CD14-positive monocyte (primary cell): Measurements from ENCODE around the gene GARNL3. TPM values are rescaled to one million over a fixed set of nuclear protein-coding genes. Genes with fewer than 3 reads are reported as not detected.

Experiments
- DNase-seq, 3 donors: peaks; one replicate each; pipeline ENCODE4 v3.0.0-alpha.2; 2011 to 2022
- H2AFZ ChIP-seq: 2 replicates; pipeline ENCODE4 v1.6.0; 2012; ENCODE audit warnings: mild to moderate bottlenecking, low read depth, low read length, inconsistent platforms; ENCODE audit not compliant: insufficient read depth, poor library complexity, severe bottlenecking
- H3K27ac ChIP-seq, 2 donors: 1 replicate in 1 of 2; 2 replicates in 1 of 2; pipeline ENCODE4 v1.5.1; 2012 to 2013; ENCODE audit warnings: low read length in 2 of 2, control low read depth in 1 of 2, inconsistent platforms in 1 of 2, low read depth in 1 of 2, mild to moderate bottlenecking in 1 of 2
- H3K27me3 ChIP-seq, 2 donors: one replicate each; pipeline versions ENCODE4 v1.6.0 to v1.6.1; 2011 to 2013; ENCODE audit warnings: low read length in 2 of 2; ENCODE audit not compliant: control insufficient read depth in 2 of 2, insufficient read depth in 2 of 2
- H3K36me3 ChIP-seq, 2 donors: replicated peaks in 1 of 2; 1 replicate in 1 of 2; 2 replicates in 1 of 2; pipeline versions ENCODE4 v1.5.1 to v1.6.1; 2012 to 2013; ENCODE audit warnings: low read length in 2 of 2, control low read depth in 1 of 2, inconsistent platforms in 1 of 2, mild to moderate bottlenecking in 1 of 2; ENCODE audit not compliant: insufficient read depth in 2 of 2, control insufficient read depth in 1 of 2
- H3K4me1 ChIP-seq, 2 donors: 1 replicate in 1 of 2; 2 replicates in 1 of 2; pipeline versions ENCODE4 v1.5.1 to v1.6.1; 2012 to 2013; ENCODE audit warnings: low read length in 2 of 2, control low read depth in 1 of 2, inconsistent platforms in 1 of 2, mild to moderate bottlenecking in 1 of 2, moderate library complexity in 1 of 2; ENCODE audit not compliant: insufficient read depth in 2 of 2, control insufficient read depth in 1 of 2
- H3K4me2 ChIP-seq: replicated peaks from 2 replicates; pipeline ENCODE3; 2012; ENCODE audit warnings: low read length, moderate library complexity, mild to moderate bottlenecking; ENCODE audit not compliant: poor library complexity, severe bottlenecking; ENCODE audit errors: extremely low read depth
- H3K4me3 ChIP-seq, 3 experiments: fragments of 200-600 bp in 1 of 3; sonication (generic) in 1 of 3; replicated peaks in 1 of 3; 1 replicate in 2 of 3; 2 replicates in 1 of 3; pipeline ENCODE4 v1.5.1; 2011 to 2013; ENCODE audit warnings: low read length in 3 of 3, mild to moderate bottlenecking in 3 of 3, control low read depth in 2 of 3, low read depth in 2 of 3, inconsistent platforms in 1 of 3, moderate library complexity in 1 of 3
- H3K79me2 ChIP-seq: 2 replicates; pipeline ENCODE4 v1.6.0; 2012; ENCODE audit warnings: mild to moderate bottlenecking, control low read depth, inconsistent platforms, low read length, moderate library complexity; ENCODE audit not compliant: insufficient read depth
- H3K9ac ChIP-seq: 2 replicates; pipeline ENCODE4 v1.6.0; 2017; ENCODE audit warnings: low read length, mild to moderate bottlenecking; ENCODE audit not compliant: insufficient read depth, poor library complexity, severe bottlenecking
- H3K9me3 ChIP-seq, 2 donors: replicated peaks in 1 of 2; 1 replicate in 1 of 2; 2 replicates in 1 of 2; pipeline versions ENCODE4 v1.5.1 to v1.6.1; 2012 to 2013; ENCODE audit warnings: low read length in 2 of 2, control low read depth in 1 of 2; ENCODE audit not compliant: control insufficient read depth in 1 of 2, insufficient read depth in 1 of 2
- H4K20me1 ChIP-seq: 2 replicates; pipeline ENCODE4 v1.6.0; 2012; ENCODE audit warnings: mild to moderate bottlenecking, low read length, control low read depth, moderate library complexity; ENCODE audit not compliant: insufficient read depth
- H3K27ac Mint-ChIP-seq, 7 donors: one replicate each; pipeline ENCODE4 v1.8.0; 2020; ENCODE audit warnings: mild to moderate bottlenecking in 7 of 7, mixed read lengths in 7 of 7, moderate library complexity in 6 of 7, inconsistent platforms in 2 of 7
- H3K27me3 Mint-ChIP-seq, 3 donors: one replicate each; pipeline ENCODE4 v1.8.0; 2021 to 2022; ENCODE audit warnings: low read depth in 3 of 3, mild to moderate bottlenecking in 3 of 3, mixed read lengths in 3 of 3, moderate library complexity in 3 of 3, inconsistent platforms in 1 of 3
- H3K36me3 Mint-ChIP-seq, 2 donors: one replicate each; pipeline ENCODE4 v1.8.0; 2020; ENCODE audit warnings: mixed read lengths in 2 of 2, inconsistent platforms in 1 of 2, mild to moderate bottlenecking in 1 of 2
- H3K4me1 Mint-ChIP-seq: one replicate; pipeline ENCODE4 v1.8.0; 2020; ENCODE audit warnings: mild to moderate bottlenecking, mixed read lengths
- H3K4me3 Mint-ChIP-seq, 2 donors: one replicate each; pipeline ENCODE4 v1.8.0; 2020; ENCODE audit warnings: mild to moderate bottlenecking in 2 of 2, mixed read lengths in 2 of 2, moderate library complexity in 1 of 2
- H3K9me3 Mint-ChIP-seq, 7 donors: one replicate each; pipeline ENCODE4 v1.8.0; 2020 to 2022; ENCODE audit warnings: mixed read lengths in 7 of 7, mild to moderate bottlenecking in 6 of 7, moderate library complexity in 6 of 7, inconsistent platforms in 2 of 7
- WGBS: methylation state at CpG from one replicate; pipeline ENCODE4 v1.1.5; 2013; ENCODE audit warnings: missing lambda C conversion rate; ENCODE audit not compliant: insufficient coverage; 5-methylcytosine and 5-hydroxymethylcytosine counted together
- intact Hi-C, 2 donors: fragments of 100-400 bp; cut with micrococcal nuclease; formaldehyde crosslinking; loops; one replicate each; pipeline versions ENCODE4 v1.15.0 to v1.15.1; 2023
- polyA plus RNA-seq, 3 donors: library from polyadenylated mRNA; depleted of rRNA in 1 of 3; unstranded in 2 of 3; stranded (reverse) in 1 of 3; fragments of 300-500 nt in 2 of 3; fragments of >200 nt in 1 of 3; fragmentation: Illumina TruSeq in 2 of 3; gene quantifications; 1 replicate in 2 of 3; 2 replicates in 1 of 3; pipeline ENCODE4 v1.2.3, GENCODE V29; 2012 to 2021
- TF ChIP-seq, protein P1 (sequence below): fragments of 200-600 bp; IDR thresholded peaks from one replicate; pipeline ENCODE4 v1.8.0; 2022; ENCODE audit warnings: antibody characterized with exemption, mild to moderate bottlenecking

GARNL3 gene
- polyA plus RNA-seq, 3 donors: 0.39 to 1.5 (median 0.94) TPM

DNA sequence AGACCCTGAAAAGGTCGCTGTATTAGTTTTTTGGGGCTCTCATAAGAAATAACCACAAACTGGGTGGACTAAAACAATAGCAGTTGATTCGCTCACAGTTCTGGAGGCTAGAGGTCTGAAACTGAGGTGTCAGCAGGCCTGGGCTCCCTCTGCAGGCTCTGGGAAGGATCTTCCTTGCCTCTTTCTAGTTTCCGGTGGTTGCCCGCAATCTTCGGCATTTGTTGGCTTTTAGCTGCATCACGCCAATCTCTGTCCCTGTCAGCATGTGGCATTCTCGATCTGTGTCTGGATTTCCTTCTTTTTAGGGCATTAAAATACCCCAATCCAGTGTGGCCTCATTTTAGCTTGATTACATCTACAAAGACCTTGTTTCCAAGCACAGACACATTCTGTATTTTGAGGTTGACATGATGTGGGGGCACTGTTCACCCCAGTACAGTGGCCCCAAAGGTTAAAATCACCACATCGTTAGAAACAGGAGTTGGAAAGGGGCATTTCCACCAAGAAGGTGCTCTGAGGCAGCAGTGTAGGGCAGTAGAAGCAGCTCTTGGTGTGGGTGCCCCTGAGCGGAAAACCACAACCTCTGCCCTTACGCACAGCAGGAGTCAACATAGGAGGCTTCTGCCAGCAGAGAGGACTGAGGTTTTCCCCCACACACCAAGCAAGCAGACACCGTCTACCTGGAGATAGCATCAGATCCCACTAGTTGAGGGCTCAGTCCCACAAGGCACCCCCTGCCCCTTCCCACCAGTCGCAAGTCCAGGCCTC, 173.1 kb downstream of the GARNL3 start:
- Mint-ChIP-seq H3K9me3 (no peaks in the 10 kb centered on the region), H3K4me1 (no peaks in the 10 kb centered on the region), H3K4me3 (no peak overlapping the region), H3K27ac (no peak overlapping the region), H3K36me3 (peaks cover 85 to 100% of the 10 kb centered on the region in 2 donors), H3K27me3 (peaks cover 0 to 5% (median 0%) of the 10 kb centered on the region in 3 donors)
- no peaks in the 10 kb centered on the region for H3K27me3 ChIP-seq
- intact Hi-C loops: no loop called here
- H3K79me2 ChIP-seq: no peaks in the 10 kb centered on the region
- no peak for DNase-seq
- TF ChIP-seq, protein P1, sequence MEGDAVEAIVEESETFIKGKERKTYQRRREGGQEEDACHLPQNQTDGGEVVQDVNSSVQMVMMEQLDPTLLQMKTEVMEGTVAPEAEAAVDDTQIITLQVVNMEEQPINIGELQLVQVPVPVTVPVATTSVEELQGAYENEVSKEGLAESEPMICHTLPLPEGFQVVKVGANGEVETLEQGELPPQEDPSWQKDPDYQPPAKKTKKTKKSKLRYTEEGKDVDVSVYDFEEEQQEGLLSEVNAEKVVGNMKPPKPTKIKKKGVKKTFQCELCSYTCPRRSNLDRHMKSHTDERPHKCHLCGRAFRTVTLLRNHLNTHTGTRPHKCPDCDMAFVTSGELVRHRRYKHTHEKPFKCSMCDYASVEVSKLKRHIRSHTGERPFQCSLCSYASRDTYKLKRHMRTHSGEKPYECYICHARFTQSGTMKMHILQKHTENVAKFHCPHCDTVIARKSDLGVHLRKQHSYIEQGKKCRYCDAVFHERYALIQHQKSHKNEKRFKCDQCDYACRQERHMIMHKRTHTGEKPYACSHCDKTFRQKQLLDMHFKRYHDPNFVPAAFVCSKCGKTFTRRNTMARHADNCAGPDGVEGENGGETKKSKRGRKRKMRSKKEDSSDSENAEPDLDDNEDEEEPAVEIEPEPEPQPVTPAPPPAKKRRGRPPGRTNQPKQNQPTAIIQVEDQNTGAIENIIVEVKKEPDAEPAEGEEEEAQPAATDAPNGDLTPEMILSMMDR: no peak
- H3K9ac ChIP-seq: no peak overlapping the region
- no peak overlapping the region for H2AFZ ChIP-seq
- 68% methylated on average over 8 of the region's 12 CpGs for WGBS
- H4K20me1 ChIP-seq: no peaks in the 10 kb centered on the region
- no peak overlapping the region for H3K27ac ChIP-seq
- H3K4me3 ChIP-seq: no peak overlapping the region
- H3K4me2 ChIP-seq: no peak overlapping the region
- peaks cover 81 to 94% of the 10 kb centered on the region in 2 donors for H3K36me3 ChIP-seq
- no peaks in the 10 kb centered on the region for H3K9me3 ChIP-seq
- H3K4me1 ChIP-seq: no peaks in the 10 kb centered on the region

DNA sequence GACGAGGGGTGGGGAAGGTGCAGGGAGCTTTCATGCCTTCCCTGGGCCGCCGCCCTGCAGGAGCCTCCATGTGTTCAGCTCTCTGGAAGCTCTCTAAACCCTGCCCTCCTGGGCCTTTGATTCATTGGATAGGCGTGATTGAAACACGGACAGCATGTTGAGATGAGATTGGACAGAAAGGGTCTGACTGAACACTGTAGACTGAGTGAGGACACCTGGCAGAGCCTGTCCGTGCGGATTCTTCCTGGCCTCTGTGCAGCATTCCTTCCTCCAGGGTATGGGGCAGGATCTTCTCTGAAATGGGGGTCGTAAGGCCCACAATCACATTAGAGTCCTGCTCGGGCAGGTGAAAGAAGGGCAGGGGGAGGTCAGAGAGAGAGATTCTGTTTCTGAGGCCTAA, 173.8 kb downstream of the GARNL3 start:
- Histone ChIP-seq H3K79me2 (no peaks in the 10 kb centered on the region), H3K4me2 (no peak overlapping the region), H3K4me1 (no peaks in the 10 kb centered on the region), H3K36me3 (peaks cover 81 to 92% of the 10 kb centered on the region in 2 donors), H3K9ac (no peak overlapping the region), H4K20me1 (no peaks in the 10 kb centered on the region), H3K27me3 (no peaks in the 10 kb centered on the region), H3K27ac (no peak overlapping the region), H3K9me3 (no peaks in the 10 kb centered on the region), H3K4me3 (no peak overlapping the region), H2AFZ (no peak overlapping the region)
- no peak overlapping the region for H3K27ac Mint-ChIP-seq
- H3K27me3 Mint-ChIP-seq: peaks cover 0 to 5% (median 0%) of the 10 kb centered on the region in 3 donors
- no peaks in the 10 kb centered on the region for H3K4me1 Mint-ChIP-seq
- no peak for DNase-seq
- H3K36me3 Mint-ChIP-seq: peaks cover 83 to 94% of the 10 kb centered on the region in 2 donors
- H3K9me3 Mint-ChIP-seq: peaks cover 0 to under 1% (median 0%) of the 10 kb centered on the region in 7 donors
- WGBS: 100% methylated on average over 8 of the region's 9 CpGs
- H3K4me3 Mint-ChIP-seq: no peak overlapping the region
- intact Hi-C loops: no loop called here
- TF ChIP-seq, protein P1: no peak

Other genes starting within 250 kb of the GARNL3 start
- gene ANGPTL2, start 142.1 kb upstream of the GARNL3 start, polyA plus RNA-seq: not detected
- gene SLC2A8, start 132.4 kb downstream of the GARNL3 start, polyA plus RNA-seq: 1 to 10 TPM; 6.6 to 8.7 (median 6.6) TPM
- gene ZNF79, start 159.6 kb downstream of the GARNL3 start, polyA plus RNA-seq: 1 to 10 TPM; 1.4 to 3.3 (median 2.0) TPM
- 1,000 to 10,000 TPM in 1 of 3 donors, 100 to 1,000 TPM in 2; 417 to 1,509 (median 490) TPM for gene RPL12, start 186.6 kb downstream of the GARNL3 start, polyA plus RNA-seq
- gene LRSAM1, start 186.7 kb downstream of the GARNL3 start, polyA plus RNA-seq: 10 to 100 TPM in 1 of 3 donors, 1 to 10 TPM in 2; 6.0 to 19.8 (median 8.2) TPM